H9 (cell line): ENCODE results near the gene EIF6. TPM values are rescaled to one million over a fixed set of nuclear protein-coding genes. Genes with fewer than 3 reads are reported as not detected.

Experiments
- DNase-seq: peaks from one replicate; pipeline ENCODE4 v3.0.0-alpha.2; 2017
- H2AFZ ChIP-seq: one replicate; pipeline ENCODE4 v1.6.1; 2013; ENCODE audit warnings: mild to moderate bottlenecking, low read length, control low read depth, moderate library complexity
- H2AK5ac ChIP-seq: 2 replicates; pipeline ENCODE4 v1.6.1; 2013; ENCODE audit warnings: low read length, control low read depth, mixed read lengths; ENCODE audit not compliant: insufficient read length
- H2BK120ac ChIP-seq: one replicate; pipeline ENCODE4 v1.6.1; 2013; ENCODE audit warnings: low read depth, mild to moderate bottlenecking, low read length, control low read depth, inconsistent platforms; ENCODE audit not compliant: poor library complexity, severe bottlenecking
- H2BK12ac ChIP-seq: 2 replicates; pipeline ENCODE4 v1.6.1; 2013; ENCODE audit warnings: low read length, control low read depth, mixed read lengths, low read depth; ENCODE audit not compliant: insufficient read length
- H2BK15ac ChIP-seq: 2 replicates; pipeline ENCODE4 v1.6.1; 2013; ENCODE audit warnings: low read depth, low read length, control low read depth
- H2BK20ac ChIP-seq: one replicate; pipeline ENCODE4 v1.6.1; 2013; ENCODE audit warnings: low read depth, mild to moderate bottlenecking, low read length, control low read depth, inconsistent platforms; ENCODE audit not compliant: poor library complexity, severe bottlenecking
- H2BK5ac ChIP-seq: 2 replicates; pipeline ENCODE4 v1.6.1; 2013; ENCODE audit warnings: low read length, control low read depth, mixed read lengths; ENCODE audit not compliant: insufficient read length
- H3K14ac ChIP-seq: 2 replicates; pipeline ENCODE4 v1.6.1; 2013; ENCODE audit warnings: low read length, control low read depth; ENCODE audit not compliant: insufficient read depth
- H3K18ac ChIP-seq: 2 replicates; pipeline ENCODE4 v1.6.1; 2013; ENCODE audit warnings: low read depth, mild to moderate bottlenecking, mixed read lengths, low read length, control low read depth; ENCODE audit not compliant: insufficient read length
- H3K23ac ChIP-seq: 2 replicates; pipeline ENCODE4 v1.6.1; 2013; ENCODE audit warnings: low read length, control low read depth, mixed read lengths, low read depth; ENCODE audit not compliant: insufficient read length
- H3K23me2 ChIP-seq: 2 replicates; pipeline ENCODE4 v1.6.1; 2013; ENCODE audit warnings: low read depth, mild to moderate bottlenecking, mixed read lengths, low read length, control low read depth; ENCODE audit not compliant: insufficient read length, poor library complexity, severe bottlenecking
- H3K27ac ChIP-seq: 2 replicates; pipeline ENCODE4 v1.5.1; 2013; ENCODE audit warnings: low read length, control low read depth, mixed read lengths, low read depth; ENCODE audit not compliant: insufficient read length
- H3K27me3 ChIP-seq: 2 replicates; pipeline ENCODE4 v1.6.1; 2013; ENCODE audit warnings: low read length, control low read depth, inconsistent platforms; ENCODE audit not compliant: insufficient read depth
- H3K4ac ChIP-seq: 2 replicates; pipeline ENCODE4 v1.6.1; 2013; ENCODE audit warnings: low read depth, mild to moderate bottlenecking, control low read depth, inconsistent platforms, low read length, moderate library complexity
- H3K4me1 ChIP-seq: 2 replicates; pipeline ENCODE4 v1.6.1; 2013; ENCODE audit warnings: low read length, control low read depth, inconsistent platforms; ENCODE audit not compliant: insufficient read depth
- H3K4me2 ChIP-seq: 2 replicates; pipeline ENCODE4 v1.6.1; 2013; ENCODE audit warnings: low read length, control low read depth, mixed read lengths; ENCODE audit not compliant: insufficient read length, insufficient read depth
- H3K56ac ChIP-seq: 2 replicates; pipeline ENCODE4 v1.6.1; 2013; ENCODE audit warnings: low read depth, mild to moderate bottlenecking, mixed read lengths, low read length, control low read depth; ENCODE audit not compliant: insufficient read length
- H3K79me1 ChIP-seq: 2 replicates; pipeline ENCODE4 v1.6.1; 2013; ENCODE audit warnings: low read depth, mild to moderate bottlenecking, moderate library complexity, low read length, control low read depth, inconsistent platforms; ENCODE audit not compliant: insufficient read depth, poor library complexity, severe bottlenecking
- H3K79me2 ChIP-seq: 2 replicates; pipeline ENCODE4 v1.6.1; 2013; ENCODE audit warnings: low read length, control low read depth, inconsistent platforms; ENCODE audit not compliant: insufficient read depth
- H3K9ac ChIP-seq: 2 replicates; pipeline ENCODE4 v1.6.1; 2013; ENCODE audit warnings: low read length, control low read depth, mixed read lengths; ENCODE audit not compliant: insufficient read length; ENCODE audit errors: extremely low read depth
- H3K9me3 ChIP-seq: one replicate; pipeline ENCODE4 v1.6.1; 2013; ENCODE audit warnings: low read depth, low read length, inconsistent platforms; ENCODE audit not compliant: control insufficient read depth
- H3T11ph ChIP-seq: one replicate; pipeline ENCODE4 v1.6.1; 2013; ENCODE audit warnings: mild to moderate bottlenecking, low read length, control low read depth, inconsistent platforms
- H4K20me1 ChIP-seq: one replicate; pipeline ENCODE4 v1.6.1; 2013; ENCODE audit not compliant: control insufficient read depth, insufficient read length, insufficient read depth
- H4K5ac ChIP-seq: 2 replicates; pipeline ENCODE4 v1.6.1; 2013; ENCODE audit warnings: low read depth, mild to moderate bottlenecking, mixed read lengths, low read length, control low read depth; ENCODE audit not compliant: insufficient read length
- H4K8ac ChIP-seq: replicated peaks from 2 replicates; pipeline ENCODE4 v1.6.1; 2013; ENCODE audit warnings: low read length, control low read depth, mixed read lengths, low read depth; ENCODE audit not compliant: insufficient read length
- H4K91ac ChIP-seq: 2 replicates; pipeline ENCODE4 v1.6.1; 2013; ENCODE audit warnings: low read depth, mild to moderate bottlenecking, moderate library complexity, mixed read lengths, low read length, control low read depth; ENCODE audit not compliant: insufficient read length
- H3K27ac Mint-ChIP-seq, 3 experiments: 2 replicates in 2 of 3; 3 replicates in 1 of 3; pipeline ENCODE4 v1.8.0; 2020 to 2021; ENCODE audit warnings: mixed read lengths in 3 of 3, mild to moderate bottlenecking in 1 of 3, moderate library complexity in 1 of 3
- H3K27me3 Mint-ChIP-seq: 2 replicates; pipeline ENCODE4 v1.8.0; 2021; ENCODE audit warnings: low read depth, mild to moderate bottlenecking, moderate library complexity, mixed read lengths
- H3K36me3 Mint-ChIP-seq, 3 experiments: 2 replicates in 2 of 3; 3 replicates in 1 of 3; pipeline ENCODE4 v1.8.0; 2020 to 2021; ENCODE audit warnings: low read depth in 3 of 3, mixed read lengths in 3 of 3; ENCODE audit not compliant: insufficient read depth in 1 of 3
- H3K4me1 Mint-ChIP-seq, 2 experiments: 2 replicates each; pipeline ENCODE4 v1.8.0; 2020; ENCODE audit warnings: mixed read lengths in 2 of 2
- H3K4me3 Mint-ChIP-seq, 2 experiments: 2 replicates in 1 of 2; 3 replicates in 1 of 2; pipeline ENCODE4 v1.8.0; 2020 to 2021; ENCODE audit warnings: mild to moderate bottlenecking in 2 of 2, mixed read lengths in 2 of 2, moderate library complexity in 1 of 2
- H3K9me3 Mint-ChIP-seq, 2 experiments: 2 replicates in 1 of 2; 3 replicates in 1 of 2; pipeline ENCODE4 v1.8.0; 2020; ENCODE audit warnings: mild to moderate bottlenecking in 2 of 2, mixed read lengths in 2 of 2, moderate library complexity in 1 of 2
- WGBS: extraction: QIAGEN DNeasy Blood & Tissue Kit; methylation state at CpG from one replicate; pipeline ENCODE4 v1.1.7; 2013; ENCODE audit warnings: missing lambda C conversion rate, low lambda C conversion rate, mixed read lengths; ENCODE audit not compliant: insufficient read length; ENCODE audit errors: extremely low coverage; 5-methylcytosine and 5-hydroxymethylcytosine counted together
- total RNA-seq: library from RNA; stranded (reverse); gene quantifications from 2 replicates; pipeline ENCODE4 v1.2.1, GENCODE V29; 2021
- TF ChIP-seq, protein P1 (sequence below): fragments of 200-600 bp; sonication (generic); conservative IDR thresholded peaks from 3 replicates; pipeline ENCODE4 v1.8.0; 2021; ENCODE audit warnings: antibody characterized with exemption, mild to moderate bottlenecking

The EIF6 gene
- total RNA-seq, 1 experiment from 2014 or later = 150 TPM

DNA sequence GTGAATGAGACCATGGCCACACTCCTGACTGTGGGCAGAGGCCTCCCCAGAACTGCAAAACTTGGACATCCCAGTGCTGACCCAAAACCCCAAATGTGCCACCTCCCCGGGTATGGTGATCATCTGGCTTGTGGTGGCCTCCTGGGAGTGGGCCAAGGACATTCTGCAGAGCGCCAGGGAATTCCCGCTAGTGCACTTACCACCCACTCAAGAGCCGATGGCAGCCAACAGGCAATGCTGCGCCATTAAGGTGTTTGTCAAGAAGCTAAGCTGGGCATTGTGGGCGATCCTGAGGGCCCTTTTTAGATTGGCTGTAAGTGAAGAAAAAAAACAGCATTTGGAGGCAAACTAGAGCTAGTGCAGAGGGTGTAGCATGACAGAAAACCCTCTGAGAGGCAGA lies 48.7 kb downstream of the EIF6 start:
- H3K9me3 Mint-ChIP-seq = peaks cover 0 to 3% of the 10 kb centered on the region in 2 experiments; a peak in 2 of 5 replicates
- H3K9ac ChIP-seq = no peak overlapping the region
- H4K20me1 ChIP-seq = no peaks in the 10 kb centered on the region
- no peak overlapping the region; a peak in 1 of 7 replicates for H3K27ac Mint-ChIP-seq
- H3K4me1 ChIP-seq = peaks cover 5% of the 10 kb centered on the region; the same call in 1 of the 2 replicates
- DNase-seq = no peak
- H3K4me3 Mint-ChIP-seq = no peak overlapping the region
- no CpG with 5 or more reads among the region's 6 CpGs for WGBS
- no peak overlapping the region for H3K27ac ChIP-seq
- H2BK15ac ChIP-seq = no peak overlapping the region
- H3K4me2 ChIP-seq = no peak overlapping the region
- H3K18ac ChIP-seq = no peak overlapping the region
- H3K27me3 ChIP-seq = no peaks in the 10 kb centered on the region
- TF ChIP-seq, protein P1, sequence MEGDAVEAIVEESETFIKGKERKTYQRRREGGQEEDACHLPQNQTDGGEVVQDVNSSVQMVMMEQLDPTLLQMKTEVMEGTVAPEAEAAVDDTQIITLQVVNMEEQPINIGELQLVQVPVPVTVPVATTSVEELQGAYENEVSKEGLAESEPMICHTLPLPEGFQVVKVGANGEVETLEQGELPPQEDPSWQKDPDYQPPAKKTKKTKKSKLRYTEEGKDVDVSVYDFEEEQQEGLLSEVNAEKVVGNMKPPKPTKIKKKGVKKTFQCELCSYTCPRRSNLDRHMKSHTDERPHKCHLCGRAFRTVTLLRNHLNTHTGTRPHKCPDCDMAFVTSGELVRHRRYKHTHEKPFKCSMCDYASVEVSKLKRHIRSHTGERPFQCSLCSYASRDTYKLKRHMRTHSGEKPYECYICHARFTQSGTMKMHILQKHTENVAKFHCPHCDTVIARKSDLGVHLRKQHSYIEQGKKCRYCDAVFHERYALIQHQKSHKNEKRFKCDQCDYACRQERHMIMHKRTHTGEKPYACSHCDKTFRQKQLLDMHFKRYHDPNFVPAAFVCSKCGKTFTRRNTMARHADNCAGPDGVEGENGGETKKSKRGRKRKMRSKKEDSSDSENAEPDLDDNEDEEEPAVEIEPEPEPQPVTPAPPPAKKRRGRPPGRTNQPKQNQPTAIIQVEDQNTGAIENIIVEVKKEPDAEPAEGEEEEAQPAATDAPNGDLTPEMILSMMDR = no peak
- no peak overlapping the region for H3K14ac ChIP-seq
- H3K79me1 ChIP-seq = no peaks in the 10 kb centered on the region
- no peak overlapping the region for H4K8ac ChIP-seq
- H2BK12ac ChIP-seq = no peak overlapping the region
- H3K36me3 Mint-ChIP-seq = peaks cover 0 to 14% (median 5%) of the 10 kb centered on the region in 3 experiments; a peak in 4 of 7 replicates
- H2BK5ac ChIP-seq = no peak overlapping the region
- H2BK120ac ChIP-seq = no peak overlapping the region
- no peak overlapping the region for H3K56ac ChIP-seq
- no peak overlapping the region for H2BK20ac ChIP-seq
- H3K4me1 Mint-ChIP-seq = peaks cover 14 to 22% of the 10 kb centered on the region in 2 experiments
- no peak overlapping the region for H2AFZ ChIP-seq
- no peak overlapping the region for H3K4ac ChIP-seq
- H3K23me2 ChIP-seq = no peaks in the 10 kb centered on the region
- no peak overlapping the region for H2AK5ac ChIP-seq
- H3K79me2 ChIP-seq = no peaks in the 10 kb centered on the region
- no peaks in the 10 kb centered on the region for H3K9me3 ChIP-seq
- H3K23ac ChIP-seq = no peak overlapping the region
- peaks cover 2% of the 10 kb centered on the region; the same call in 1 of the 2 replicates for H3K27me3 Mint-ChIP-seq
- no peak overlapping the region for H3T11ph ChIP-seq
- H4K91ac ChIP-seq = no peak overlapping the region
- no peak overlapping the region for H4K5ac ChIP-seq
